ENCODE measurements around the gene SLC27A1. TPM values are rescaled to one million over a fixed set of nuclear protein-coding genes. Genes with fewer than 3 reads are reported as not detected.

Gene SLC27A1
- total RNA-seq, 1 donor from 2014 or later, result 27.8 TPM

GRCh38 chr19:17487284-17488121 lies 17.2 kb downstream of the SLC27A1 start:
- no peak overlapping the region for H3K4me3 ChIP-seq
- no peak for DNase-seq
- no peaks in the 10 kb centered on the region for H3K27me3 ChIP-seq
- no peaks in the 10 kb centered on the region for H3K9me3 ChIP-seq
- intact Hi-C loops (cut with DNase I), result no loop called here
- H3K36me3 ChIP-seq, result no peaks in the 10 kb centered on the region
- TF ChIP-seq, protein P1, sequence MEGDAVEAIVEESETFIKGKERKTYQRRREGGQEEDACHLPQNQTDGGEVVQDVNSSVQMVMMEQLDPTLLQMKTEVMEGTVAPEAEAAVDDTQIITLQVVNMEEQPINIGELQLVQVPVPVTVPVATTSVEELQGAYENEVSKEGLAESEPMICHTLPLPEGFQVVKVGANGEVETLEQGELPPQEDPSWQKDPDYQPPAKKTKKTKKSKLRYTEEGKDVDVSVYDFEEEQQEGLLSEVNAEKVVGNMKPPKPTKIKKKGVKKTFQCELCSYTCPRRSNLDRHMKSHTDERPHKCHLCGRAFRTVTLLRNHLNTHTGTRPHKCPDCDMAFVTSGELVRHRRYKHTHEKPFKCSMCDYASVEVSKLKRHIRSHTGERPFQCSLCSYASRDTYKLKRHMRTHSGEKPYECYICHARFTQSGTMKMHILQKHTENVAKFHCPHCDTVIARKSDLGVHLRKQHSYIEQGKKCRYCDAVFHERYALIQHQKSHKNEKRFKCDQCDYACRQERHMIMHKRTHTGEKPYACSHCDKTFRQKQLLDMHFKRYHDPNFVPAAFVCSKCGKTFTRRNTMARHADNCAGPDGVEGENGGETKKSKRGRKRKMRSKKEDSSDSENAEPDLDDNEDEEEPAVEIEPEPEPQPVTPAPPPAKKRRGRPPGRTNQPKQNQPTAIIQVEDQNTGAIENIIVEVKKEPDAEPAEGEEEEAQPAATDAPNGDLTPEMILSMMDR (IDR thresholded peaks at IDR 0.05), result no peak
- H3K4me1 ChIP-seq, result peaks cover 18% of the 10 kb centered on the region
- H3K27ac ChIP-seq, result peak overlapping the region; percentile 17
- no peak for ATAC-seq

DNA sequence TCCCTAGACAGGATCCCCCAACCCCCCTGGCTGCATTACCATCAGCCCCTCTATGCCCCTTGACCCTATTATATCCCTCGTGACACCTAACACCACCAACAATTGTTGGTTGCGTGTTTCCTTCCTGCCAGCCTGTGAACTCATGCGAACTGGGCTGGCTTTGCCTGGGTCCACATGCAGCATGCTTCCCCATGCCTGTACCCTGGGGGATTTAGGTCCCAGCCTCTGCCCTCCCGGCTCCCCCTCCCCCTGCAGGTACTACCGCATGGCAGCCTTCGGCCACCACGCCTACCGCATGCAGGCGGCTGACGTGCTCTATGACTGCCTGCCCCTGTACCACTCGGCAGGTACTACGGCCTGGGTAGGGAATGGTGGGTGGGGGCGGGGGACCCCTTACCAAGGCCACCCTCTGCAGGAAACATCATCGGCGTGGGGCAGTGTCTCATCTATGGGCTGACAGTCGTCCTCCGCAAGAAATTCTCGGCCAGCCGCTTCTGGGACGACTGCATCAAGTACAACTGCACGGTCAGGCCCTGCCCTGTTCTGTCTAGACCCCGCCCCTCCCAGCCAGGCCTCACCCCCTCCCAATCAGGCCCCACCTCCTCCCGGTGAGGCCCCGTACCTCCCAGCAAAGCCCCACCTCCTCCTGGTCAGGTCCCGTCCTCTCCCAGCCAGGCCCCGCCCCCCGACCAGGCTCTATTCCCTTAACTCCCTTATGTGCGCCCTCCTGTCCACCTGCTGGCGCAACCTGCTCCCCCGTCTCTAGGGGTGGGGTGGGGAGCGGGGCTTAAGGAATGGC lies 18.5 kb downstream of the SLC27A1 start:
- H3K36me3 ChIP-seq, result no peaks in the 10 kb centered on the region
- TF ChIP-seq, protein P1 (IDR thresholded peaks at IDR 0.05), result peak; percentile 33
- peak overlapping the region; percentile 17 for H3K27ac ChIP-seq
- no peaks in the 10 kb centered on the region for H3K9me3 ChIP-seq
- no peaks in the 10 kb centered on the region for H3K27me3 ChIP-seq
- intact Hi-C loops (cut with DNase I), result no loop called here
- H3K4me3 ChIP-seq, result peak overlapping the region; percentile 28
- DNase-seq (peak; percentile 95), ATAC-seq (peak; percentile 98)
- H3K4me1 ChIP-seq, result peaks cover 18% of the 10 kb centered on the region

GRCh38 chr19:17489392-17490030 lies 19.2 kb downstream of the SLC27A1 start:
- Histone ChIP-seq H3K27me3 (no peaks in the 10 kb centered on the region), H3K4me1 (peaks cover 18% of the 10 kb centered on the region), H3K9me3 (no peaks in the 10 kb centered on the region), H3K4me3 (no peak overlapping the region), H3K36me3 (no peaks in the 10 kb centered on the region), H3K27ac (peak overlapping the region; percentile 13)
- no peak for DNase-seq
- intact Hi-C loops (cut with DNase I), result no loop called here
- TF ChIP-seq, protein P1 (IDR thresholded peaks at IDR 0.05), result no peak
- ATAC-seq, result no peak

DNA sequence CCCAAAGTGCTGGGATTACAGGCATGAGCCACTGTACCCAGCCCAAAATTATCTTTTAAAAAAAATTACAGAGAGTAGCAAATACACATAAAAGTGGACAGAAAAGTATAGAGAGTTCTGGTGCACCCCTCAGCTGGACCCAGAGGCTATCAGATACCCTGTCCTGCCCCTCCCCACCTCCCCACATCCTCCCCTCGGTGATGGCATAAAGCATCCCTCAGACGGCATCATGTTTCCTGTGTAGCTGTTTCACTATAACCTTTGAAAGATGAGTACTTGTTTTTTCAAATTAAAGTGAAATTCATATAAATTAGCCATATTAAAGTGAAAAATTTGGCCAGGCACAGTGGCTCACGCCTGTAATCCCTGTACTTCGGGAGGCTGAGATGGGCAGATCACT lies 20.1 kb downstream of the SLC27A1 start:
- Histone ChIP-seq H3K36me3 (no peaks in the 10 kb centered on the region), H3K27me3 (no peaks in the 10 kb centered on the region), H3K4me3 (no peak overlapping the region), H3K27ac (no peak overlapping the region), H3K4me1 (peaks cover 18% of the 10 kb centered on the region), H3K9me3 (no peaks in the 10 kb centered on the region)
- TF ChIP-seq, protein P1 (IDR thresholded peaks at IDR 0.05), result no peak
- ATAC-seq, result no peak
- DNase-seq, result no peak
- intact Hi-C loops (cut with DNase I), result no loop called here

DNA sequence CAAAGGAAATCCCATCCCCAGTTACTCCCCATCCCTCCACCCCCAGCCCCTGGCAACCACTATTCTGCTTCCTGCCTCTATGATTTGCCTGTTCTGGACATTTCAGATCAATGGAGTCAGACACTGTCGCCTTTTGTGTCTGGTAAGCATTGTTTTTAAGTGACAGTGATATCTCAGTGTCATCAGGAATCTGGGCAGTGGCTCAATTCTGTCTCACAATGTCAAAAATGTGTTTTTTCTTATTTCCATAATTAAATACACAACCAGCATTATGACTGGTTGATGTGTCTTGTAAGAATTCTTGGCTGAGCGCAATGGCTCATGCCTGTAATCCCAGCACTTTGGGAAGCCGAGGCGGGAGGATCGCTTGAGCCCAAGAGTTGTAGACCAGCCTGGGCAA lies 21.0 kb downstream of the SLC27A1 start:
- Histone ChIP-seq H3K27ac (no peak overlapping the region), H3K36me3 (no peaks in the 10 kb centered on the region), H3K4me3 (no peak overlapping the region), H3K9me3 (no peaks in the 10 kb centered on the region), H3K4me1 (peaks cover 18% of the 10 kb centered on the region), H3K27me3 (no peaks in the 10 kb centered on the region)
- TF ChIP-seq, protein P1 (IDR thresholded peaks at IDR 0.05), result no peak
- intact Hi-C loops (cut with DNase I), result no loop called here
- no peak for DNase-seq
- ATAC-seq, result no peak

Data from upper lobe of right lung (tissue), 1 donor.